Erythroblast (primary cell): ENCODE results near the gene STON1.

Source experiments
- GATA1 ChIP-seq: IDR thresholded peaks from 2 replicates; pipeline ENCODE4 v1.6.1; 2011; ENCODE audit warnings: low read depth, mild to moderate bottlenecking, control low read depth, low read length, moderate library complexity
- POLR2A ChIP-seq: IDR thresholded peaks from 2 replicates; pipeline ENCODE4 v1.6.1; 2011; ENCODE audit warnings: mild to moderate bottlenecking, low read length

- no peak for TF ChIP-seq POLR2A
- no peak for TF ChIP-seq GATA1
Measured at GRCh38 chr2:48508461-48509124, 21.4 kb upstream of the STON1 start.
